OCI-LY1 (cell line): ENCODE measurements around the gene CACNA2D4.

Source experiments
- H2AFZ ChIP-seq: fragments of 200-600 bp; sonication (generic), shearing (Covaris generic); 2 replicates; pipeline ENCODE4 v1.6.0; 2014; ENCODE audit warnings: antibody characterized with exemption, mild to moderate bottlenecking, low read length
- H3F3A ChIP-seq: fragments of 200-600 bp; sonication (generic), shearing (Covaris generic); 2 replicates; pipeline ENCODE4 v1.6.0; 2014; ENCODE audit warnings: mild to moderate bottlenecking, antibody characterized with exemption, low read length, moderate library complexity; ENCODE audit not compliant: insufficient read depth
- H3K27ac ChIP-seq: fragments of 200-600 bp; sonication (generic); 2 replicates; pipeline ENCODE4 v1.5.1; 2014; ENCODE audit warnings: low read length, mixed run types, mild to moderate bottlenecking, low read depth; ENCODE audit not compliant: poor library complexity, severe bottlenecking
- H3K27me3 ChIP-seq: fragments of 200-600 bp; sonication (generic); 2 replicates; pipeline ENCODE4 v1.6.0; 2014; ENCODE audit warnings: antibody characterized with exemption, mild to moderate bottlenecking, low read length, moderate library complexity; ENCODE audit not compliant: insufficient read depth
- H3K36me3 ChIP-seq: fragments of 200-600 bp; sonication (generic); 2 replicates; pipeline ENCODE4 v1.6.1; 2014; ENCODE audit warnings: mild to moderate bottlenecking, antibody characterized with exemption, low read length, moderate library complexity, mixed read lengths; ENCODE audit not compliant: insufficient read depth
- H3K4me1 ChIP-seq: fragments of 200-600 bp; sonication (generic); 2 replicates; pipeline ENCODE4 v1.5.1; 2014; ENCODE audit warnings: mild to moderate bottlenecking, low read length, moderate library complexity; ENCODE audit not compliant: insufficient read depth, severe bottlenecking
- H3K4me2 ChIP-seq: fragments of 200-600 bp; sonication (generic), shearing (Covaris generic); 2 replicates; pipeline ENCODE4 v1.6.1; 2014; ENCODE audit warnings: low read length
- H3K4me3 ChIP-seq: fragments of 200-600 bp; sonication (generic); 2 replicates; pipeline ENCODE4 v1.5.1; 2014; ENCODE audit warnings: low read length, low read depth, mild to moderate bottlenecking, mixed read lengths; ENCODE audit not compliant: poor library complexity, severe bottlenecking
- H3K79me2 ChIP-seq: fragments of 200-600 bp; shearing (Covaris generic); 2 replicates; pipeline ENCODE4 v1.6.1; 2016; ENCODE audit warnings: mixed run types, low read length, mixed read lengths; ENCODE audit not compliant: insufficient read depth
- H3K9ac ChIP-seq: fragments of 200-600 bp; sonication (generic), shearing (Covaris generic); 2 replicates; pipeline ENCODE4 v1.6.1; 2014; ENCODE audit warnings: mild to moderate bottlenecking, low read length, mixed read lengths
- H3K9me2 ChIP-seq: fragments of 200-600 bp; sonication (generic), shearing (Covaris generic); 2 replicates; pipeline ENCODE4 v1.6.1; 2014; ENCODE audit warnings: low read depth, mild to moderate bottlenecking, low read length, mixed read lengths
- H3K9me3 ChIP-seq: fragments of 200-600 bp; shearing (Covaris generic); 2 replicates; pipeline ENCODE4 v1.6.1; 2014; ENCODE audit warnings: low read length, mixed read lengths
- H4K20me1 ChIP-seq: fragments of 200-600 bp; sonication (generic), shearing (Covaris generic); 2 replicates; pipeline ENCODE4 v1.6.0; 2016; ENCODE audit warnings: mild to moderate bottlenecking, low read length; ENCODE audit not compliant: insufficient read depth
- CTCF ChIP-seq: fragments of 200-600 bp; sonication (generic), shearing (Covaris generic); IDR thresholded peaks from 2 replicates; pipeline ENCODE4 v1.5.1; 2017; ENCODE audit warnings: mild to moderate bottlenecking, antibody characterized with exemption, low read length, moderate library complexity, mixed read lengths
- EZH2 ChIP-seq: fragments of 200-600 bp; sonication (generic), shearing (Covaris generic); IDR thresholded peaks from 2 replicates; pipeline ENCODE4 v1.8.0; 2017; ENCODE audit warnings: borderline replicate concordance, mixed run types, mild to moderate bottlenecking, antibody characterized with exemption, low read length, moderate library complexity, mixed read lengths

The CACNA2D4 gene

DNA sequence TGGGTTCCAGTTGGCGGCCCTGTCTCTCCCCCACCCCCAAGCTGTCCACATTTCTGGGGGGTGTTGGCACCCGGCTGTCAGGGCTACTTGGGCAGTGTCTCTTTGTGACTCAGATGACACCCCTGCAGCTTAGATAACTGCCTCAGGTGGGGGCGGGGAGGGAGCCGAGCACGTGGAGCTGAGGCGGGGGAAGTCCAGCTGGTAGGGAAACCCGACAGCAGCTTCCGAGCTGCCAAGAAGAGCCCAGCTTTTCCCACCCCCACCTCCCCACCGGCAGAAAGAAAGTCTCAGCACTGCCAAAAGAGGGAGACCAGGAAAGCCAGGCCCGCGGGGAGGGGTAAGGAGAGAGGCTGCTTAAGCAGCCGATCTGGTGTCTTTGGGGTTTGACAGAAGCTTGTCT lies 96.6 kb downstream of the CACNA2D4 start:
- Histone ChIP-seq H3K79me2 (no peaks in the 10 kb centered on the region), H2AFZ (no peak overlapping the region), H3K9me3 (no peaks in the 10 kb centered on the region), H3K36me3 (no peaks in the 10 kb centered on the region), H4K20me1 (no peaks in the 10 kb centered on the region), H3K9ac (no peak overlapping the region), H3K9me2 (no peaks in the 10 kb centered on the region), H3K27me3 (peaks cover 30% of the 10 kb centered on the region; the same call in 1 of the 2 replicates), H3K4me1 (no peaks in the 10 kb centered on the region), H3K4me2 (no peak overlapping the region), H3K4me3 (no peak overlapping the region), H3K27ac (no peak overlapping the region), H3F3A (no peaks in the 10 kb centered on the region)
- TF ChIP-seq CTCF (no peak), EZH2 (no peak)

DNA sequence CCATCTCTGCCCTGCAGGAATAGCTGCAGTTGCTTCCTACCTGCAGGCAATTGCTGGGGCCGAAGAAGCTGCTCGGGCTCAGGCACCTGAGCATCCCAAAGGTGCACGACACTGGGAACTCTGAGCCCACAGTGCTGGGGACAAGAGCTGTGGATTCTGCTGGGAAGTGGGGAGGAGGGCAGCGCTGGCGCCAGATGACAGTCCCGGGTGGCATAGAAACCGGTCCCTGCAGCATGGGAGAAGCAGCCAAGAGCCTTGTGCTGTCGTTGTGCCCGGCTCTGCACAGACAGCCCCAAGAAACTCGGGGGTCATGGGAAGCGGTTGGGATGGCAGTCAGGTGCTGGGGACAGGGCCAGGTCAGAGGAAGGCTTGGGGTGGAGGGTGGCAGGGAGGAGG lies 97.6 kb downstream of the CACNA2D4 start:
- Histone ChIP-seq H3K79me2 (no peaks in the 10 kb centered on the region), H3K9me3 (no peaks in the 10 kb centered on the region), H3K4me2 (no peak overlapping the region), H3K27ac (no peak overlapping the region), H3K9ac (no peak overlapping the region), H4K20me1 (no peaks in the 10 kb centered on the region), H3F3A (no peaks in the 10 kb centered on the region), H3K9me2 (no peaks in the 10 kb centered on the region), H3K27me3 (peaks cover 38% of the 10 kb centered on the region; the same call in 1 of the 2 replicates), H3K4me3 (no peak overlapping the region), H2AFZ (no peak overlapping the region), H3K36me3 (no peaks in the 10 kb centered on the region), H3K4me1 (no peaks in the 10 kb centered on the region)
- no peak for TF ChIP-seq CTCF
- no peak for TF ChIP-seq EZH2

DNA sequence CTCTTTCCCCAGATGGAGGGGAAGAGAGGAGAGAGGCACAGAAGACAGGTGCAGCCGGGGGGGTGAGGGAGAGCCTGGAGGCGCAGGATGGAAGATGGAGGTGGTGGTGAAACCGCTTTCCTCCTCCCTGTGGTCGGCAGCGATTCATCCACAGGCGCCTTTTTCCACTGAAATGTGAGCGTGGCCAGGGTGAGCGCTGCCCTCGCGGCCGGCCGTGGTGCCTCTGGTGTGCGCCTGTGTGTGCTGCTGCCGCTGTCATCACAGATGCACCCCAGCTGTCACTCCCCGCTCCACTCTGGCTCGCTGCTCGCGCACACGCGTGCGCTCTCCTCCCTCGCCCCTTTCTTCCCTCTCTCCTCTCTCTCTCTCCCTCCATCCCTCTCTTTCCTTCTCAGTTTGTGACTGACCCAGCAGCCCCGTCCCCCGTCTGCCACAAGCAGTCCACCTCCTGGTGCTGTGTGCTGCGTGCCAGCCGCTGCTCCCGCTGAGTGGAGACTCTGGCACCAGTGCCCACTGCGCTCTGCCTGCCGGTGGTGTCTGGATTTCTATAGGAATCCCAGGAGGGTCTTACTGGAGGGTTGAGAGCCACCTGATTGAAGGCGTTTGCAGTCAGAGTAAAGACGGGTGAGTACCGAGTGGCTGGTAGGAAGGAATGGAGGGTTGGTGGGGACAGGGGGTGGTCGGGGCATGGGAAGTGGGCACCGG lies 98.1 kb downstream of the CACNA2D4 start, which contains the start of gene LRTM2:
TSS of gene LRTM2 (plus strand) at position 375 of the 705 bp plus-strand sequence. CDS start 7,584 bp downstream, outside the sequence.
- peaks cover 36% of the 10 kb centered on the region; the same call in 1 of the 2 replicates for H3K27me3 ChIP-seq
- H3F3A ChIP-seq, result no peaks in the 10 kb centered on the region
- H3K9ac ChIP-seq, result no peak within 1 kb of the TSS
- no peaks in the 10 kb centered on the region for H3K4me1 ChIP-seq
- TF ChIP-seq EZH2, result no peak
- no peak for TF ChIP-seq CTCF
- no peak within 1 kb of the TSS for H3K4me3 ChIP-seq
- H4K20me1 ChIP-seq, result no peaks in the 10 kb centered on the region
- no peaks in the 10 kb centered on the region for H3K79me2 ChIP-seq
- no peaks in the 10 kb centered on the region for H3K36me3 ChIP-seq
- no peak within 1 kb of the TSS for H3K4me2 ChIP-seq
- H3K9me2 ChIP-seq, result no peaks in the 10 kb centered on the region
- no peak within 1 kb of the TSS for H2AFZ ChIP-seq
- H3K27ac ChIP-seq, result no peak within 1 kb of the TSS
- H3K9me3 ChIP-seq, result no peaks in the 10 kb centered on the region
